Transverse colon (tissue), 4 donors: ENCODE data around the gene UMAD1. TPM values are rescaled to one million over a fixed set of nuclear protein-coding genes. Genes with fewer than 3 reads are reported as not detected.

Experiments used
- DNase-seq: peaks from one replicate; pipeline ENCODE4 v3.0.0-alpha.2; 2019
- H3K27ac ChIP-seq, 4 donors: fragments of 200-600 bp; sonication (generic); 2 replicates each; pipeline ENCODE4 v1.5.1; 2016 to 2018; ENCODE audit warnings: inconsistent platforms in 4 of 4
- H3K27me3 ChIP-seq: fragments of 200-600 bp; sonication (generic); 2 replicates; pipeline ENCODE4 v1.5.1; 2017; ENCODE audit warnings: inconsistent platforms
- H3K36me3 ChIP-seq, 4 donors: fragments of 200-600 bp; sonication (generic); 2 replicates each; pipeline ENCODE4 v1.5.1; 2017 to 2019; ENCODE audit warnings: inconsistent platforms in 4 of 4
- H3K4me1 ChIP-seq, 4 donors: fragments of 200-600 bp; sonication (generic); 2 replicates each; pipeline ENCODE4 v1.5.1; 2017 to 2020; ENCODE audit warnings: inconsistent platforms in 4 of 4
- H3K4me3 ChIP-seq, 4 donors: fragments of 200-600 bp; sonication (generic); 1 replicate in 1 of 4; 2 replicates in 3 of 4; pipeline versions ENCODE4 v1.5.1 to v1.6.1; 2017 to 2019; ENCODE audit warnings: inconsistent platforms in 4 of 4
- H3K9me3 ChIP-seq, 2 donors: fragments of 200-600 bp; sonication (generic); 2 replicates each; pipeline ENCODE4 v1.5.1; 2017 to 2019; ENCODE audit warnings: inconsistent platforms in 2 of 2
- CTCF ChIP-seq, 5 experiments: fragments of 200-600 bp in 3 of 5; fragments of 450-650 bp in 2 of 5; sonication (generic) in 3 of 5; IDR thresholded peaks; 1 replicate in 2 of 5; 2 replicates in 3 of 5; pipeline ENCODE4 v1.5.1; 2016 to 2017; ENCODE audit warnings: antibody characterized with exemption in 5 of 5, inconsistent platforms in 3 of 5, mild to moderate bottlenecking in 2 of 5, moderate library complexity in 1 of 5
- EP300 ChIP-seq: sonication (generic); formaldehyde crosslinking; IDR thresholded peaks from one replicate; pipeline ENCODE4 v1.6.1; 2017; ENCODE audit warnings: antibody characterized with exemption, low read depth
- POLR2A ChIP-seq: fragments of 450-650 bp; IDR thresholded peaks from one replicate; pipeline ENCODE4 v1.6.1; 2016; ENCODE audit warnings: antibody characterized with exemption, mild to moderate bottlenecking, moderate library complexity
- POLR2AphosphoS5 ChIP-seq, 3 donors: sonication (generic); formaldehyde crosslinking; IDR thresholded peaks; one replicate each; pipeline ENCODE4 v1.6.1; 2016; ENCODE audit warnings: antibody characterized with exemption in 3 of 3
- WGBS, 2 donors: methylation state at CpG; one replicate each; pipeline ENCODE4 v1.1.5; 2018; ENCODE audit warnings: low coverage in 1 of 2; 5-methylcytosine and 5-hydroxymethylcytosine counted together
- in situ Hi-C, 4 donors: fragments of 200-750 bp; cut with MboI; loops; one replicate each; pipeline versions ENCODE4 v1.15.0 to v1.15.1; 2017; ENCODE audit warnings: low sequenced_read_pairs in 3 of 4, low pct_ligation_motif_present in 1 of 4, low pct_unique_long_range_greater_than_20kb in 1 of 4
- intact Hi-C: fragments of 100-400 bp; cut with DNase I; formaldehyde crosslinking; loops from one replicate; pipeline ENCODE4 v1.15.1; 2023; ENCODE audit warnings: low total_unique reads
- total RNA-seq, 4 donors: library from RNA; depleted of rRNA; stranded (reverse); fragments of >200 nt; gene quantifications; one replicate each; pipeline ENCODE4 v1.1.0, GENCODE V29; 2016

The UMAD1 gene
- total RNA-seq, 4 donors from 2014 or later: 0.40 to 21.3 (median 14.6) TPM

GRCh38 chr7:7738177-7738576 is 97.6 kb downstream of the UMAD1 start:
- WGBS, 2 donors: 54 to 55% methylated on average over 1 of the region's 1 CpG
- TF ChIP-seq POLR2A (no peak), CTCF (IDR thresholded peaks at IDR 0.05) (no peak)
- intact Hi-C loops: no loop called here

DNA sequence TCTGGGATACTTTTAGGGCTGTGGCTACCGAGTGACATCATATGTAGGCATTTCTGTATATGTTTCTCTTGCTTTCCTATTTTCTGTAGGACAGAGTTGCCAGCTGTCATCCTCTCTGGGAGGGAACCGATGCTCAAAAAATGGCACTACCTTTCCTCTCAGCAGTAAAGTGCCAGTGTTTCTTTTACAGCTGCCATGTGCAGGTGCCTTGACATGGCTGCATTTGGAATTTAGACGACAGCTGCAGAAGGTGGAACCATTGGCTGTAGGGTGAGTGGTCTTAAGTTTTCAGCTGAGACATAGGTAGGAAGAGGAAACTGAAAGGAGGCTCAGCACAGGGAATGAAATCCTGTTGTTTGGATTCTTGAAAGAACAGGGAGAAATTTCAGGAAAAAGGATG is 98.1 kb downstream of the UMAD1 start:
- TF ChIP-seq EP300 (no peak), CTCF (IDR thresholded peaks at IDR 0.05) (no peak), POLR2A (no peak), POLR2AphosphoS5 (IDR thresholded peaks at IDR 0.05) (no peak)
- in situ Hi-C loops: no loop called here
- no peaks in the 10 kb centered on the region for H3K9me3 ChIP-seq
- DNase-seq: no peak
- no peak overlapping the region for H3K4me3 ChIP-seq
- peaks cover 0 to 27% (median 5%) of the 10 kb centered on the region in 4 donors for H3K4me1 ChIP-seq
- intact Hi-C loops: no loop called here
- H3K27me3 ChIP-seq: no peaks in the 10 kb centered on the region
- 80 to 86% methylated on average over 1 to 3 of the region's 3 CpGs for WGBS, 2 donors
- no peak overlapping the region for H3K27ac ChIP-seq
- H3K36me3 ChIP-seq: no peaks in the 10 kb centered on the region

More at GRCh38 chr7:7738177-7738576, 97.6 kb downstream of the UMAD1 start:
- no peak overlapping the region for H3K4me3 ChIP-seq
- no peaks in the 10 kb centered on the region for H3K9me3 ChIP-seq
- DNase-seq: no peak
- in situ Hi-C loops: no loop called here
- no peaks in the 10 kb centered on the region for H3K27me3 ChIP-seq
- H3K4me1 ChIP-seq: peaks cover 0 to 28% (median 5%) of the 10 kb centered on the region in 4 donors
- H3K27ac ChIP-seq: no peak overlapping the region
- H3K36me3 ChIP-seq: no peaks in the 10 kb centered on the region

DNA sequence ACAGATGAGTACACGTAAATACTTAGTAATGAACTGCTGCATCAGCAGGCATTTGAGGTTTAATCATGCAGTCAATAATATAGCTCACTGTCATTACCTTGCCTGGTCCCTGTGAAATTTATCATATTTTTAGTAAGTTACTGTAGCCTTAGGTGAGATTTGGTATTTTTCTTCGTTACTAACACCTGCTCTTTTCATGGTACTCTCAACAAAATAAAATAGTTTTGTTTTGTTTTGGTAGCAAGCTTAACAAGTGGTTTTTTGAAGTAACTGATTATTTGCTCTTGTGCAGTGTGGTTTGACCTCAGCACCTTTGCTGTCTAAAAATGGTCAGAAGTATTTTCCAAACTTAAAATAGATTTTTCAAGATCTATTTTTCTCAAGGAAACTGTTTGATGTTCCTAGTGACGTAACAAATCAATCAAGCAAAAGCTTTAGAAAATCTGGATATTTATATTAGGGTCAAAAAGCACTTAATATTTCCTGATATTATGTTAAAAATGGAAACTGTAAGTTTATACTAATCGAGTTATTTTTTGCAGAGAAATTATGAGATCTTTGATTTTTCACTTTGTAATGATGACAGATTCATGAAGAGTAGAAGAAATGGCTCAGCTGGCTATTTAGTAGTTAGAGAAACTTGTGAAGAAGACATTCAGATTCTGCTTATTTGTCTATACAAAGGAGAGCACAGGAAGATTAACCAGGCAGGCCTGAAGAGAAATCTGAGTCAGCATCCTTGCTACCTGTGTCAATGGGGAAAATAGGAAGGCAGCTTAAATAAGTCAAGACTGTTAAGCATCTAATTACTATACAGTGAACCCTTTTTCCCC is 98.9 kb downstream of the UMAD1 start:
- in situ Hi-C loops: no loop called here
- intact Hi-C loops: no loop called here
- Histone ChIP-seq H3K27me3 (no peaks in the 10 kb centered on the region), H3K4me1 (peaks cover 0 to 27% (median 5%) of the 10 kb centered on the region in 4 donors), H3K4me3 (no peak overlapping the region), H3K9me3 (no peaks in the 10 kb centered on the region), H3K36me3 (no peaks in the 10 kb centered on the region), H3K27ac (no peak overlapping the region)
- no peak for DNase-seq
- 74% methylated on average over 4 of the region's 4 CpGs for WGBS, 2 donors
- TF ChIP-seq CTCF (IDR thresholded peaks at IDR 0.05) (no peak), EP300 (no peak), POLR2A (no peak), POLR2AphosphoS5 (IDR thresholded peaks at IDR 0.05) (no peak)

- in situ Hi-C loops: no loop called here
- TF ChIP-seq POLR2AphosphoS5 (IDR thresholded peaks at IDR 0.05) (no peak), EP300 (no peak), POLR2A (no peak), CTCF (IDR thresholded peaks at IDR 0.05) (no peak)
- Histone ChIP-seq H3K4me1 (peaks cover 0 to 27% (median 5%) of the 10 kb centered on the region in 4 donors), H3K9me3 (no peaks in the 10 kb centered on the region), H3K27me3 (no peaks in the 10 kb centered on the region), H3K36me3 (no peaks in the 10 kb centered on the region), H3K4me3 (no peak overlapping the region), H3K27ac (no peak overlapping the region)
- 42 to 66% methylated on average over 2 of the region's 2 CpGs for WGBS, 2 donors
- no peak for DNase-seq
- intact Hi-C loops: no loop called here
These were observed 99.4 kb downstream of the UMAD1 start for GRCh38 chr7:7740037-7740355.
